Measurements from ENCODE around the gene GPD2. TPM values are rescaled to one million over a fixed set of nuclear protein-coding genes. Genes with fewer than 3 reads are reported as not detected.

Gene GPD2
- total RNA-seq, 1 donor from 2014 or later = 41.9 TPM

DNA sequence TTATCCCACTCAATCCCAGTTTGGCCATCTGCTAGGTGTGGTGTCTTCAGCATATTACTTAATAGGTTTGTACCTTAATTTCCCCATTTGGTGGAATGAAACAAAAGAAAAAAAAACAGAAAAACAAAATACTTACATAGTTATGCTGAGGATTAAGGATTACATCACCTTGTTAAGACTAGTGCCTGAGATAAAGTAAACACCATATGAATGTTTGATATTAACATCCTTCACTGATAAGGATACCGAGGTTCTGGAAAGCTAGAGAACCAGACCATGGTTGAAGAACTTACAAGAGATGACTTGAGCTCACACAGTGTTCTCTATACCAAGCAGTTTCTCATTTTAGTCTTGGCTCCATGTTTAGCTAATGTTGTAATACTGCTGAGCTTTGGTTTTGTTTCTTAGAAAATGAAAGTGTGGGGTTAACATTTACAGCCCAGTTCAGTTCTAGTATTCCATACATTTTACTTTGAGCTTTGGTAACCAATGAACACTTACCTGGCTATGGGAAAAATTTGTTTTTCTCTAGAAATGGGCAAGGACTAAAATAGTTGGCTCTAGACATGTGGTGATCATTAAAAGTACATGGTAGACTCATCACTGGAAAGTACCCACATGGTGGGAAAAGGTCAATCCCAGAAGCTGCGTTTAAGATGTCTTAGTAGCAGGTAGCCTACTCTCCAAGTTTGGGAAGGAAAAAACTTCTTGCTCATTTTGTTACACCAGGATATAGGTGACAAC lies 5.8 kb upstream of the GPD2 start:
- H3K27ac ChIP-seq = peak overlapping the region; percentile 8
- TF ChIP-seq, protein P1, sequence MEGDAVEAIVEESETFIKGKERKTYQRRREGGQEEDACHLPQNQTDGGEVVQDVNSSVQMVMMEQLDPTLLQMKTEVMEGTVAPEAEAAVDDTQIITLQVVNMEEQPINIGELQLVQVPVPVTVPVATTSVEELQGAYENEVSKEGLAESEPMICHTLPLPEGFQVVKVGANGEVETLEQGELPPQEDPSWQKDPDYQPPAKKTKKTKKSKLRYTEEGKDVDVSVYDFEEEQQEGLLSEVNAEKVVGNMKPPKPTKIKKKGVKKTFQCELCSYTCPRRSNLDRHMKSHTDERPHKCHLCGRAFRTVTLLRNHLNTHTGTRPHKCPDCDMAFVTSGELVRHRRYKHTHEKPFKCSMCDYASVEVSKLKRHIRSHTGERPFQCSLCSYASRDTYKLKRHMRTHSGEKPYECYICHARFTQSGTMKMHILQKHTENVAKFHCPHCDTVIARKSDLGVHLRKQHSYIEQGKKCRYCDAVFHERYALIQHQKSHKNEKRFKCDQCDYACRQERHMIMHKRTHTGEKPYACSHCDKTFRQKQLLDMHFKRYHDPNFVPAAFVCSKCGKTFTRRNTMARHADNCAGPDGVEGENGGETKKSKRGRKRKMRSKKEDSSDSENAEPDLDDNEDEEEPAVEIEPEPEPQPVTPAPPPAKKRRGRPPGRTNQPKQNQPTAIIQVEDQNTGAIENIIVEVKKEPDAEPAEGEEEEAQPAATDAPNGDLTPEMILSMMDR (IDR thresholded peaks at IDR 0.05) = no peak
- ATAC-seq (no peak), DNase-seq (no peak)
- no peaks in the 10 kb centered on the region for H3K36me3 ChIP-seq
- intact Hi-C loops (cut with DNase I) = no loop called here
- no peak overlapping the region for H3K4me3 ChIP-seq
- peaks cover 20% of the 10 kb centered on the region for H3K4me1 ChIP-seq
- no peaks in the 10 kb centered on the region for H3K27me3 ChIP-seq
- no peaks in the 10 kb centered on the region for H3K9me3 ChIP-seq

DNA sequence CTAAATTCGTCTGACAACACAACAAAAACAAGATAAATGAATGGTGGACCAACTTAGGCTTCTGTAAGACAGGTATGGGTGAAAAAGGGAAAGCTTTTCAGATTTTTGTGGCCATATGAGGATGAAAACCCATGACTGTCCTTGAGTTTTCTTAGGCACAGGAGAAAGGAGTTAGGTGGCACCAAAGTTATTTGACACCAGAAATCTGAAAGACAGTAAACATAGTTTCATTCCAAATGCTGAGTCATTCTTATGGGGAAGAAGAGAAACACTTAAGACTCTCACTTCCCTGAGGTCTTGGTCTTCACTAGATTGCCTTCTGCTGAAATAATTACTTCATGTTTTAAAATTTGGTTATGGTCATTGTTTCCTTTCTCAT lies 5.2 kb upstream of the GPD2 start:
- intact Hi-C loops (cut with DNase I) = no loop called here
- peaks cover 20% of the 10 kb centered on the region for H3K4me1 ChIP-seq
- DNase-seq (no peak), ATAC-seq (no peak)
- H3K4me3 ChIP-seq = no peak overlapping the region
- TF ChIP-seq, protein P1 (IDR thresholded peaks at IDR 0.05) = no peak
- no peaks in the 10 kb centered on the region for H3K36me3 ChIP-seq
- H3K9me3 ChIP-seq = no peaks in the 10 kb centered on the region
- no peaks in the 10 kb centered on the region for H3K27me3 ChIP-seq
- peak overlapping the region; percentile 8 for H3K27ac ChIP-seq

DNA sequence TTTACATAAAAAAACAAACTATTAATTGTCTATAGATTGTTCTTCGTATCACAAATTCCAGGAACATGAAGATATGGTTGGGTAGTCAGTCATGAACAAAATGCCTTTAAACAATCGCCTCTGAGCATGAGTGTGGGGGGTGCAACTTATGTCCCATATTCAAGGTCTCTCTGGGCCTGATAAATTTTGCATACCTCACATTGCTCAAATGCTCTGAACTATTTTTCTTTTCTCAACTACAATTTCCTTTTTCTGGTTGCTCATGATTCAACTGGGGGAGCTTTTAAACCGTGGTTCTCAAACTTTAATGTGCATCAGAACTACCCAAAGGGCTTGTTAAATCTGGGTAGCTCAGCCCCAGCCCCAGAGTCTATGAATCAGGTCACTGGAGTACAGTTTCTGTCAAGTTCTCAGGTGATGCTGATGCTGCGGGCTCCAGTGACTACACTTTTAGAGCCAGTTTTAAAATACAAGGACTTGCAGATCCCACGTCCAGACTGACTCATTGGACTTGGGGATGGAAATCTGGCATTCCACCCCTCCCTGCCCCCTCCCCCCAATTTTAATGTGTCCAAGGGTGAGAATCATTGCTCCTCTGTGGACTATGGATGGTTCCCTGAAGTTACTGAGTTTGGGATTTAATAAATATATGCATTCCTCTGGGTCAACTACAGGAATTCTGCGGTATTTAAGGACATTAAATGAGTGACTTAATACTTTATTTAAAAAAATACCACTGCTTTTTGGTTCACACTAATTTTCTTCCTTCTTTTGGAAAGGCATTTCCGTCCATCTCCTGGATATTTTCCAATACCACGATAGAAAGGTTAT lies 1.5 kb upstream of the GPD2 start:
- Histone ChIP-seq H3K27ac (peak overlapping the region; percentile 99), H3K4me3 (peak overlapping the region; percentile 64), H3K27me3 (no peaks in the 10 kb centered on the region), H3K4me1 (peaks cover 42% of the 10 kb centered on the region), H3K9me3 (no peaks in the 10 kb centered on the region), H3K36me3 (no peaks in the 10 kb centered on the region)
- intact Hi-C loops (cut with DNase I) = no loop called here
- DNase-seq (no peak), ATAC-seq (no peak)
- TF ChIP-seq, protein P1 (IDR thresholded peaks at IDR 0.05) = no peak

DNA sequence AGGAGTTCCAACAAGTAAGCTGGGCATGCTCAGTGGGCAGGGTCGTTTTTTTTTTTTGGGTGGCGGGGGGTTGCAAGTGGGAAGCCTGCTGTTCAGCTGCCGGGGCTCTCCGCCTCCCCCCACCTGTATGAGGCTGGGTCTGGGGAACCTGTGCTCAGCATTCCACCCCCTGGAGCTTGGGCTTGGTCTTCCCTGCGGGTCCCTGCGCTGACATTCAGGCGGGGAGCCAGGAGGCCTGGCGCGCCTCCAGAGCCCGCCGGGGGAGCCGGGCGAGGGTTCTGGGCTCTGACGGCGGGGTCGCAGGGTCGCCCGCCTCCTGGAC lies 822 bp upstream of the GPD2 start:
- Histone ChIP-seq H3K27ac (peak overlapping the region; percentile 99), H3K36me3 (no peaks in the 10 kb centered on the region), H3K27me3 (no peaks in the 10 kb centered on the region), H3K9me3 (no peaks in the 10 kb centered on the region), H3K4me1 (peaks cover 40% of the 10 kb centered on the region), H3K4me3 (peak overlapping the region; percentile 64)
- intact Hi-C loops (cut with DNase I) = no loop called here
- DNase-seq (no peak), ATAC-seq (peak; percentile 29)
- TF ChIP-seq, protein P1 (IDR thresholded peaks at IDR 0.05) = no peak

DNA sequence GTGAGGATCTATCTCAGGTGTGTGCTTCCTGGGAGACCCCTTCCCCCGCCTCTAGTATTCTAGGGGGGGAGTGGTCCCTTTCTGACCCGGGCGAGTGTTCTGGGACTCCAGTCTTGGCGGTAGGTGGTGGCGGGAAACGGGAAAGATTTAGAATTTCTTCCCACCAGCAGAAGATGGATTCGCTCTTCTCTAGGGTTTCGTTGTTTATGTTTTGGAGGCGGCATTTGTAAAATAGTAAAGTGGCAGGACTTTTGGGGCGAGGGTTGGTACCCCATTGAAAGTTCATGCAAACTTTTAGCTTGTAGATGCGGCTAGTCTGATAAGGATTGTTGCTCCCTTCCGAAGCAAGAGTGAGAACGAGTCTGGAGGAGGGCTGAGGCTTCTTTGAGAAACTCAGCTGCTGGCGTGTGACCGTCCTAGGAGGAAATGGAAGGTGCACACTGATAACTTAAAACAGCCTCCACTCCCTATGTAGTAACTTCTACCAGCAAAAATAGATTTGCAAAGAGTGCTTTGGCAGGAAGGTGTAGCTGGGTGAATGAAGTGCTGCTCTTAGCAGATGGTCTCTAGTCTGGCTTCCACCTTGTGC lies 412 bp downstream of the GPD2 start:
- Histone ChIP-seq H3K27ac (peak overlapping the region; percentile 99), H3K4me3 (peak overlapping the region; percentile 64), H3K27me3 (no peaks in the 10 kb centered on the region), H3K4me1 (peaks cover 28% of the 10 kb centered on the region), H3K9me3 (no peaks in the 10 kb centered on the region), H3K36me3 (no peaks in the 10 kb centered on the region)
- ATAC-seq = peak; percentile 2
- intact Hi-C loops (cut with DNase I) = no loop called here
- TF ChIP-seq, protein P1 (IDR thresholded peaks at IDR 0.05) = no peak
- no peak for DNase-seq

Measured in upper lobe of right lung (tissue), 1 donor.